Body of pancreas (tissue), 4 donors: ENCODE data around the gene ATP2B2.

Experiments used
- POLR2A ChIP-seq, 3 donors: fragments of 450-650 bp; IDR thresholded peaks; one replicate each; pipeline ENCODE4 v1.6.1; 2016; ENCODE audit warnings: antibody characterized with exemption in 3 of 3, mild to moderate bottlenecking in 2 of 3
- TF ChIP-seq, protein P1 (sequence below), 7 experiments: fragments of 450-650 bp in 4 of 7; fragments of 200-600 bp in 3 of 7; sonication (generic) in 3 of 7; IDR thresholded peaks; one replicate each; pipeline ENCODE4 v1.5.1; 2016 to 2019; ENCODE audit warnings: antibody characterized with exemption in 7 of 7

DNA sequence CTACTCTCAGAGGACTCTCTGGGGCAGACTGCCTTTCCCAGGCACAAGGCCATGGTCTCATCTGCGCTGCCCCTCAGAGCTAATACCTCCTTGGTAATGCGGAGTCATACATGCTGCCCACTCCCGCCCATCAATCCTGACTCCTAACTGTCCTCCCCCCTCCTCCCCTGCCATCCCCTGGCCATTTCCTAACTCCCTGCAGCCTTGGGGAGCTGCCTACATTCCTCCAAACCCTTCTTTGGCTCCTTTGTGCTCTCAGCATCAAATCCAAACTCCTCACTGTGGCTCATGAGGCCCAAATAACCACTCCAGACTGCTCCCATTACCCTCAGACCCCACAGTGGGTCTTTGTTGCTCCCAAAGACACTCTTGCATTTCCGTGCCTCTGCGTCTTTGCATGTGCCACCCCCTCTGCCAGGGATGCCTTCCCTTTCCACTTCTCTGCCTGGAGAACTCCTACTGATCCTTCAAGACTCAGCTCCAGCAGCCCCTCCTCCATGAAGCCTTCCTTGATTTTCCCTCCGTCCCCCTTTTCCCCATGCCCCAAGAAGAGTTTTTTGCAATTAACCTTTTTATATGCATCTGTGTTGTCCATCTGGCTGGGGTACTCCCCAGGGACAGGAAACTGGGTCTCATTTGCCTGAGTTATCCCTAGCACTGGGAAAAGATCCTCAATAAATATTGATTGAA is 5.5 kb upstream of the ATP2B2 start:
- TF ChIP-seq, protein P1, sequence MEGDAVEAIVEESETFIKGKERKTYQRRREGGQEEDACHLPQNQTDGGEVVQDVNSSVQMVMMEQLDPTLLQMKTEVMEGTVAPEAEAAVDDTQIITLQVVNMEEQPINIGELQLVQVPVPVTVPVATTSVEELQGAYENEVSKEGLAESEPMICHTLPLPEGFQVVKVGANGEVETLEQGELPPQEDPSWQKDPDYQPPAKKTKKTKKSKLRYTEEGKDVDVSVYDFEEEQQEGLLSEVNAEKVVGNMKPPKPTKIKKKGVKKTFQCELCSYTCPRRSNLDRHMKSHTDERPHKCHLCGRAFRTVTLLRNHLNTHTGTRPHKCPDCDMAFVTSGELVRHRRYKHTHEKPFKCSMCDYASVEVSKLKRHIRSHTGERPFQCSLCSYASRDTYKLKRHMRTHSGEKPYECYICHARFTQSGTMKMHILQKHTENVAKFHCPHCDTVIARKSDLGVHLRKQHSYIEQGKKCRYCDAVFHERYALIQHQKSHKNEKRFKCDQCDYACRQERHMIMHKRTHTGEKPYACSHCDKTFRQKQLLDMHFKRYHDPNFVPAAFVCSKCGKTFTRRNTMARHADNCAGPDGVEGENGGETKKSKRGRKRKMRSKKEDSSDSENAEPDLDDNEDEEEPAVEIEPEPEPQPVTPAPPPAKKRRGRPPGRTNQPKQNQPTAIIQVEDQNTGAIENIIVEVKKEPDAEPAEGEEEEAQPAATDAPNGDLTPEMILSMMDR (IDR thresholded peaks at IDR 0.05), result no peak
- no peak for TF ChIP-seq POLR2A (IDR thresholded peaks at IDR 0.05)
